Smooth muscle cell (in vitro differentiated cells): ENCODE data around the gene ZNF552. TPM values are rescaled to one million over a fixed set of nuclear protein-coding genes. Genes with fewer than 3 reads are reported as not detected.

Experiments
- DNase-seq: peaks from one replicate; lab custom pipeline; 2025; ENCODE audit not compliant: unreplicated experiment; lab: John Stamatoyannopoulos, UW
- H2AFZ ChIP-seq: fragments of 200-600 bp; sonication (generic); 2 replicates; pipeline ENCODE4 v1.6.0; 2016; ENCODE audit warnings: antibody characterized with exemption, low read depth, mild to moderate bottlenecking
- H3F3A ChIP-seq: fragments of 200-600 bp; sonication (generic); 2 replicates; pipeline ENCODE4 v1.6.0; 2017; ENCODE audit warnings: antibody characterized with exemption, low read depth
- H3K27ac ChIP-seq: fragments of 200-600 bp; sonication (generic); 2 replicates; pipeline ENCODE4 v1.5.1; 2016; ENCODE audit warnings: low read depth, mild to moderate bottlenecking
- H3K27me3 ChIP-seq: fragments of 200-600 bp; sonication (generic); 2 replicates; pipeline ENCODE4 v1.6.1; 2016; ENCODE audit warnings: low read depth, mild to moderate bottlenecking
- H3K36me3 ChIP-seq: fragments of 200-600 bp; sonication (generic); 2 replicates; pipeline ENCODE4 v1.5.1; 2016; ENCODE audit warnings: low read depth
- H3K4me1 ChIP-seq: fragments of 200-600 bp; sonication (generic); 2 replicates; pipeline ENCODE4 v1.5.1; 2016; ENCODE audit warnings: low read depth
- H3K4me2 ChIP-seq: fragments of 200-600 bp; sonication (generic); 2 replicates; pipeline ENCODE4 v1.6.0; 2016; ENCODE audit warnings: mild to moderate bottlenecking
- H3K4me3 ChIP-seq: fragments of 200-600 bp; sonication (generic); 2 replicates; pipeline ENCODE4 v1.5.1; 2016; ENCODE audit warnings: mild to moderate bottlenecking
- H3K79me2 ChIP-seq: fragments of 200-600 bp; sonication (generic); 2 replicates; pipeline ENCODE4 v1.6.0; 2016; ENCODE audit warnings: low read depth, mild to moderate bottlenecking
- H3K9ac ChIP-seq: fragments of 200-600 bp; sonication (generic); 2 replicates; pipeline ENCODE4 v1.6.0; 2016; ENCODE audit warnings: low read depth
- H3K9me3 ChIP-seq: fragments of 200-600 bp; sonication (generic); replicated peaks from 2 replicates; pipeline ENCODE4 v1.5.1; 2016; ENCODE audit warnings: low read depth
- H4K20me1 ChIP-seq: fragments of 200-600 bp; sonication (generic); 2 replicates; pipeline ENCODE4 v1.6.0; 2016; ENCODE audit warnings: low read depth
- CTCF ChIP-seq: fragments of 200-600 bp; sonication (generic); IDR thresholded peaks from 2 replicates; pipeline ENCODE4 v1.5.1; 2017; ENCODE audit warnings: borderline replicate concordance, mild to moderate bottlenecking, antibody characterized with exemption; ENCODE audit not compliant: insufficient read depth, poor library complexity, severe bottlenecking
- WGBS: methylation state at CpG from one replicate; pipeline ENCODE4 v1.1.7; 2016; ENCODE audit warnings: low lambda C conversion rate; 5-methylcytosine and 5-hydroxymethylcytosine counted together
- polyA plus RNA-seq: library from polyadenylated mRNA; unstranded; fragments of >200 nt; fragmentation: Nextera tagmentation; extraction: Ambion mirVana; gene quantifications from 2 replicates; pipeline ENCODE4 v1.2.1, GENCODE V29; 2016
- total RNA-seq: library from RNA; depleted of rRNA; stranded (reverse); fragments of >200 nt; gene quantifications from 2 replicates; pipeline ENCODE4 v1.2.3, GENCODE V29; 2014

The ZNF552 gene
- total and polyA plus RNA-seq, 2 experiments from 2014 or later, result 1.9 to 6.7 TPM

- Histone ChIP-seq H3F3A (peaks cover 7% of the 10 kb centered on the region), H3K4me2 (no peak overlapping the region), H3K4me1 (peaks cover 19% of the 10 kb centered on the region), H3K36me3 (no peaks in the 10 kb centered on the region), H4K20me1 (peaks cover 29% of the 10 kb centered on the region), H3K4me3 (no peak overlapping the region), H3K9ac (no peak overlapping the region), H3K9me3 (no peaks in the 10 kb centered on the region), H3K27me3 (no peaks in the 10 kb centered on the region), H2AFZ (no peak overlapping the region), H3K27ac (peak overlapping the region; percentile 0), H3K79me2 (peaks cover 22% of the 10 kb centered on the region)
- no peak for DNase-seq
- no peak for TF ChIP-seq CTCF
- 74% methylated on average over 2 of the region's 2 CpGs for WGBS
These were observed 7.2 kb downstream of the ZNF552 start for GRCh38 chr19:57807541-57807940.

GRCh38 chr19:57803594-57804325 is 11.0 kb downstream of the ZNF552 start:
- H3K4me2 ChIP-seq, result peak overlapping the region; percentile 81
- peaks cover 11% of the 10 kb centered on the region for H3K79me2 ChIP-seq
- DNase-seq, result peak; percentile 4
- TF ChIP-seq CTCF, result no peak
- peak overlapping the region; percentile 47 for H3K4me3 ChIP-seq
- no peaks in the 10 kb centered on the region for H3K36me3 ChIP-seq
- 2% methylated on average over 19 of the region's 19 CpGs for WGBS
- peaks cover 7% of the 10 kb centered on the region for H3F3A ChIP-seq
- H4K20me1 ChIP-seq, result peaks cover 10% of the 10 kb centered on the region
- H3K27ac ChIP-seq, result peak overlapping the region; percentile 89
- H3K4me1 ChIP-seq, result peaks cover 52% of the 10 kb centered on the region
- H3K27me3 ChIP-seq, result no peaks in the 10 kb centered on the region
- no peaks in the 10 kb centered on the region for H3K9me3 ChIP-seq
- no peak overlapping the region for H2AFZ ChIP-seq
- peak overlapping the region; percentile 78 for H3K9ac ChIP-seq

- Histone ChIP-seq H3F3A (peaks cover 7% of the 10 kb centered on the region), H3K4me2 (peak overlapping the region; percentile 81), H3K27me3 (no peaks in the 10 kb centered on the region), H4K20me1 (peaks cover 6% of the 10 kb centered on the region), H3K4me3 (peak overlapping the region; percentile 47), H3K4me1 (peaks cover 52% of the 10 kb centered on the region), H3K27ac (peak overlapping the region; percentile 89), H3K9ac (peak overlapping the region; percentile 78), H3K79me2 (peaks cover 11% of the 10 kb centered on the region), H3K36me3 (no peaks in the 10 kb centered on the region), H3K9me3 (no peaks in the 10 kb centered on the region), H2AFZ (no peak overlapping the region)
- no peak for TF ChIP-seq CTCF
- WGBS, result 6% methylated on average over 6 of the region's 6 CpGs
- no peak for DNase-seq
These were observed 11.5 kb downstream of the ZNF552 start for GRCh38 chr19:57803265-57803593.

GRCh38 chr19:57802269-57802668 is 12.4 kb downstream of the ZNF552 start:
- no peaks in the 10 kb centered on the region for H3K36me3 ChIP-seq
- H4K20me1 ChIP-seq, result no peaks in the 10 kb centered on the region
- H3K79me2 ChIP-seq, result peaks cover 11% of the 10 kb centered on the region
- no peak for DNase-seq
- no peak for TF ChIP-seq CTCF
- no peak overlapping the region for H3K4me3 ChIP-seq
- peaks cover 52% of the 10 kb centered on the region for H3K4me1 ChIP-seq
- H3K27ac ChIP-seq, result peak overlapping the region; percentile 89
- 70% methylated on average over 4 of the region's 4 CpGs for WGBS
- H3F3A ChIP-seq, result peaks cover 7% of the 10 kb centered on the region
- H3K4me2 ChIP-seq, result no peak overlapping the region
- H3K27me3 ChIP-seq, result no peaks in the 10 kb centered on the region
- no peak overlapping the region for H2AFZ ChIP-seq
- H3K9me3 ChIP-seq, result no peaks in the 10 kb centered on the region
- no peak overlapping the region for H3K9ac ChIP-seq
